HG02973 (cell line): ENCODE data around the gene DCAF15.

Experiments
- ATAC-seq: cut with Tn5 transposase; IDR thresholded peaks from one replicate; pipeline ENCODE4 v1.9.1; 2021; ENCODE audit warnings: moderate library complexity; ENCODE audit not compliant: unreplicated experiment

The DCAF15 gene

DNA sequence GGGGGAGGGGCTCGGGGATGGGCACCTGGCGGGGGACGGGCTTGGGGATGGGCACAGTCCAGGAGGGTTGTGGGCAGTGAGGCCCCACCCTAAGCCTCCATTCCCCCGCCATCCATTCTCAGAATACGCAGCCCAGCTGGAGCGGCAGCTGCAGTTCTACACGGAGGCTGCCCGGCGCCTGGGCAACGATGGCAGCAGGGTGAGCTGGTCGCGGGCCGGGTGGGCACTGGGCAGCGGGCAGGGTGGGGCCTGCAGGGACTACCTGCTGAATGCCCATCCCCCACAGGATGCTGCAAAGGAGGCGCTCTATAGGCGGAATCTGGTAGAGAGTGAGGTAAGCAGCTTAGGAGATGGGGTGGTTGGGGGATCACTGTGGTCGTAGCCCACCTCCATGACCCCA is 22.4 kb upstream of the DCAF15 start:
- no peak for ATAC-seq

DNA sequence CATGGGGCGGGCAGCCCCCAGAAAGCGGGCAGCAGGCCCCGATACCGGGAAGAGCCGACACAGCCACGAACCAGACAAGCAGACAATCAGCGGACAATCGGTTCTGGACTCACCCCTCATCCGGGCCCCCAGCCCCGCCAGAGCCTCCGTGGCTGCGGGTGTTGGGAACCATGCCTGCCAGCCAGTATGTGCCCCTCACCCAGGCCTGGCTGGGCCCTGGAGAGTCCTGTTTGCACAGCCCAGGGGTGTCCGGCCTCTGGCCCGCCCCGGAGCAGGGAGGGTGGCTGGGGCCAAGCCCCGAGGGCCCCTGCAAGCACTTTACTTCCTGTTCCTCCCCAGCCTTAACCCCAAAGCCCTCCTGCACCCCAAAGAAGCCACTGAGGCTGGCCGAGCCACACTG is 21.9 kb upstream of the DCAF15 start:
- no peak for ATAC-seq

DNA sequence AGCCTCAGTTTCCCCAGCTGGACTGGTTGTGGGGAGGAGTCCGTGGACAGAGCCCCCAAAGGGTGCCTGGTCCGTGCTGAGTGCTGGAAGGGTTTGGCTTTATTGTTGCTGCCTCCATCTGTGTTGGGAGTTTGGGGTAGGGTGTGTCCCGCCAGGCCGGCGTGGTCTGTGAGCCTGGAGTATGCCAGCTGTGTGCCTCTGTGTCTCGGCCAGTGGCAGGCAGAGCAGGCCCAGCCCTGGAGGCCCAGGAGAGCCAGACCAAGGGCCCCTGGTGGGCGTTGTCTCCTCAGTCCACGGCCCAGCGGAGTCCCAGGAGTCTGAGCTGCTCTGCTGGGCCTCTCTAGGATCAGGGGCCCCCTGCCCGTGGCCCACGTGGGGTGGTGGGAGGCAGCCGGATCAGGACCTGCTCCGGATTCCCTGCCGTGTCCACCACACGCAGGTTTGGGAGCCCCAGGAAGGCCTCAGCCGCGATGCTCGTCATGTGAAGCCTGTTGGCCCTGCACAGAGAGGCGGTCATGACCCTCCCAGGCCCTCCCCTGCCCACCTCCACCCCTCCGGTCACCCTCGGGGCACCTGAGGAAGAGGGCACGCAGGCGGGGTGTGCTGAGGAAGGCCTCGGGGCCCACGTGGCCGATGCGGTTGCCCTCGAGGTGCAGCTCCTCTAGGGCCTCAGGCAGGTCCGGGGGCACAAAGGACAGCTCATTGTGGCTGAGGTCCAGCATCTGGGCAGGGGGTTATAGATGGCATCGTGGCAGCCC is 20.7 kb upstream of the DCAF15 start:
- no peak for ATAC-seq

DNA sequence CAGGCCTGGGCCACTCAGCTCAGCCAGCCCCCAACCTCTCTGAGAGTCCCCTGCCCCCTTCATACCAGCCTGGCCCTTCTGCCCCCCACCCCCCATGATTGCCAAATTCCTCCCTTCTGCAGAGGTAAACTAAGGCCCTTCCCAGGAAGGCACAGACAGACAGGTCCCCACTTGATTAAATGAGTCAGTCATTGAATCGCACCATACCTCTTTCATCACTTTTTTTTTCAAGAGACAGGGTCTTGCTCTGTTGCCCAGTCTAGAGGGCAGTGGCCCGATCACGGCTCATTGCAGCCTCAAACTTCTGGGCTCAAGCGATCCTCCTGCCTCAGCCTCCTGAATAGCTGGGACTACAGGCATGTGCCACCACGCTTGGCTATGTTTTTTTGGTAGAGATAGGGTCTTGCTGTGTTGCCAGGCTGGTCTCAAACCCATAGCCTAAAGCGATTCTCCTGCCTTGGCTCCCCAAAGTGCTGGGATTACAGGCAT is 20.1 kb upstream of the DCAF15 start:
- no peak for ATAC-seq

DNA sequence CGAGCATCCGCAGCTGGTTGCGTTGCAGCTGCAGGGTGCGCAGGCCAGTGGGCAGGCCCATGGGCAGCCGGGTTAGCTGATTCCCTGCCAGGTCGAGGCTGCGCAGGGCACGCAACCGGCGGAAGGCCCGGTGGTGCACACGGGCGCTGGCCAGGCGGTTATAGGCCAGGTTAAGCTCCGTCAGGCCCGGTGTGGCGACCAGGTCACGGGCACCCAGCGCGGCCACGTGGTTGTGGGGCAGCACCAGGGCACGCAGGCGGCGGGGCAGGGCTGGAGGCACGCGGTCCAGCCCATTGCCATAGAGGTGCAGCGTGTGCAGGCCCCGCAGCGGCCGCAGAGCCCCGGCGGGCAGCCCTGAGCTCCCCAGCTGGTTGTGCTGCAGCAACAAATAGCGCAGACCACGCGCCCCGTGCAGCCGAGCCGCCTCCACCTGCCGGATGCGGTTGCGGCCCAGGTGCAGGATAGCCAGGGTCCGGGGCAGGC is 19.4 kb upstream of the DCAF15 start:
- ATAC-seq, result no peak

DNA sequence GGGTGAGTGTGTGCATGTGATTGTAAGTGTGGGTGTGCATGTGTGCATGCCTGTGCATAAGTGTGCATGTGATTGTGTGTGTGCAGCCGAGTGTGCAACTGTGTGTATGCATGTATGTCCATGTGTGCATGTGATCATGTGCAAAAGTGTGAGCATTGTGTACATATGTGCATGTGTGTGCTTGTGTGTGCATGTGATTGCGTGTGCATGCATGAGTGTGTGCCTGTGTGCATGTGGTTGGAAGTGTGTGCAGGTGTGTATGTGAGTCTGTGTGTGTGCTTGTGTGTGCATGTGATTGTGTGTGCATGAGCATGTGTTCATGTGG is 17.6 kb upstream of the DCAF15 start:
- no peak for ATAC-seq

DNA sequence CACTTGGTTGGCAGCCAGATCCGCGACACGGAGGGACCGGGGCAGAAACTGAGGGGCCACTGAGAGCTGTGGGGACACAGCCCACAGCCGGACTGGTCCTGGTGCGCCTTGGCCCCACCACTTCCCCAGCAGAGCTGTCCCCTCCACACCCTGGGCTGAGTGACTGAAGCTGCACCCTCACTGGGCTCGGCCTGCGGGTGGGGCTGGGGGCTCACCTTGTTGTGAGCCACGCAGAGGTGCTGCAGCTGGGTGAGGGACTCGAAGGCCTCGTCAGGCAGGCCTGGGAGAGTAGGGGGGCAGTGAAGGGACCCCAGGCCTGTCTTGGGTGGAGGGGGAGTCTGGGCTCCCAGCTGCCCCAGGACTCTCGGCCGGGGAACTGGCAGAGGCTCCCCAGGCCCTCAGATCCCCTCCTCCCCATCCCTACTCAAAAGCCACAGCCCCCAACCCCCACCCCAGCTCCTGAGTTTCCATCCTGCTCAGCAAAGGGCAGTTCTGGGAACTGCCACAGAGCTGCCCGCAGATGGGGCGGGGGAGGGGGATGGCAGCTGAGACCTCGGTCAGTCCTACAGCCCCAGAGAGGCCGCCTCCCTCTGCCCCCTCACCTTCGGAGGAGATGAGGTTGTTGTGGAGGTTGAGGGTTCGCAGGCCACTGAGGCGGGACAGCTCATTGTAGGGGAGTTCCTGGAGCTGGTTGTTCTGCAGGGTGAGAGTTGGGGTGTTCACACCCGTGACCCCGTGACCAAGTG is 16.4 kb upstream of the DCAF15 start:
- ATAC-seq, result no peak

DNA sequence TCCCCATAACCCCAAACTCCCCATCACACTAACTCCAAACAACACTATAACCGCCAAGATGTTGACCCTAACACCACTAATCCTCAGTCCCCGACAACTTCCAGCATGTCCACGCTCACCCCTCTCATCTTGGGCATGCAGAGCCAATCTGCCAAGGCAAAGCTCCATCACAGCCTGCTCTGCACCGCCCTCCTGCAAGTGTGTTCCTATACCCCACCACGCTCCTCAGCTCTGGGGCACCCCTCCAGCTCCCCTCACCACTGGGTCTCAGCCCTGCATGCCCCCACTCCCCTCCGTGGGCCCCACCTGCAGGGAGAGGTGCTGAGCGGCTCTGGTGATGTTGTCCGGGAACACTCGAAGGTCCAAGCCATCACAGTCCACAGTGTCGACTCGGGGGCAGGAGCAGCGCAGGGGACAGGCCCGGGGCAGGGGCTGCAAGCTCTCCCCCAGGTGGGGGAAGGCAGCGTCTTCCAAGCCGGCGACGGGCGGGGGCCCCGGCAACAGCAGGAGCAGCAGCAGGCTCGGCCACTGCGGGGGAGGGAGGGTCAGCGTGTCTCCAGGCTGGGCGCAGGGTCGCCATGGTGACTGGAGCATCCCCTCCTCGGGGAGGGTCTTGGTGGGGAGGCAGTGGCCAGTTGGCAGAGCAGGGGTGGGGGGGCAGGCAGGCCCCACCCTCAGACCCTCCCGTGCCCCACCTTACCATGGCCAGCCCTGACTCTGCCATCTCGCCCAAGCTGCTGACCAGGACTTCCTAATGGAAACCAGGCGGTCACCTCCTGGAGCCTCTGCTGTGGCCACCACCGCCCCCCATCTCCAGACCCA is 14.6 kb upstream of the DCAF15 start:
- no peak for ATAC-seq

DNA sequence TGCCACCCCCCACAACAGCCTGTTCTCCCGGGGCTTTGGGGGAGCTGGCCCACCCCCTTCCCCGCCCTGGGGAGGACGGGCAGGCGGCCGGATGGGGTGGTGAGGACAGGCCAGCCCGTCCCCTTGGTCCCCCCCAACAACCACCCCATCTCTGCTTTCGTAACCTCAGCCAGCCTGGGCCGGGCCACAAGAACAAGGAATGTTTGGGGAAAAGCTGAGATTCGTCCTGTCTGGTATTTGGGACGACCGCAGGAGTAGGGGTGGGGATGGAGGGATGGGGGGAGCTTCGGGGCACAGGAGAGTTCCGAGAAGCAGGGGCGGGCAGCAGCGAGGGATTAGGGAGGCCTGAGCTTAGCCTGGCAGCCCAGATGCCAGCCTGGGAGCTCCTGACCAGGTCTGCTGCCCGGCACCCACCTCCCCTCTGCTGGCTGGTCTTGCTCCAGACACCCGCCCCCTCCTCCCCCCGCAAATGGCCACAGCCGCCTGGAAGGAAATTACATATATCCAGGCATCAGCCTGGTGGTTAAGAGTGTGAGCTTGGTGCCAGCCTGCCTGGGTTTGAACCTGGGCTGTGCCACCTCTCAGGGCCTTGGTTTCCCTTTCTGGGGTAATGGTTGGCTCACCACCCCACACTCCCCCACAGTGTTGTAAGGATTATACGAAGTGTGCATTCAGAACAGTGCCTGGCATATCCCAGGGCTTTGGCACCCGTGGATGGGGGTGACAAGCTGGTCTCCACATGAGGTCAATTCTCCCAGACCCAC is 13.8 kb upstream of the DCAF15 start, which contains the start of gene PODNL1:
TSS of gene PODNL1 (minus strand) at position 117 of the 764 bp plus-strand sequence. CDS start 236 bp downstream, outside the sequence.
- no peak for ATAC-seq

DNA sequence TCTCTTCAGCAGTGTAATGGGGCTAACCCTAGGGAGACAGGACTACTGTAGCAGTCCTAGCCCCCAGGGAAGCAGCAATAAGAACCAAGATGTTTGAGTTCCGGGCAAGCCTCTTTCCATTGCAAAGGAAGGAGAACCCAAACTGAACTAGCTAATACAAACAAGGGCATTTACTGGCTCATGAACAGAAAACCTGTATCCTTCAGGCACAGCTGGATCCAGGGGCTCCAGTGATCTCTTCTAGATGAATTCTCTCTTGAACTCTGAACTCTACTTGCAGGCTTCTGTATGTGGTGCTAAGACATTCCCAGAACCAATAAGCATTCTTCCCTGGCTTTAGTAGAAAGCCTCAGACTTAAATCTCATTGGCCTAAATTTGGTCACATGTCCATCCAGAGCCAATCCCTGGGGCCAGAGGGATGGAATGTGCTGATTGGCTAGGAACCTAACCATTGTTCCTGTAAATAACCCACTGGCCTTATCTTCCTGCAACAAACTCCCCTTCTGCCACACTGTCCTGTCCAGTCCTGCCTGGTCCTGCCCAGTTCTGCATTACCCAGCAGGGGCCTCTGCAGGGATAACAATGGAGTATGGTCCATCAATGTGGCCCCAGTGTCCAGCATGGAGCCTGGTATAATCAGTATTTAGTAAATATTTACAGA is 10.2 kb upstream of the DCAF15 start:
- ATAC-seq, result no peak

DNA sequence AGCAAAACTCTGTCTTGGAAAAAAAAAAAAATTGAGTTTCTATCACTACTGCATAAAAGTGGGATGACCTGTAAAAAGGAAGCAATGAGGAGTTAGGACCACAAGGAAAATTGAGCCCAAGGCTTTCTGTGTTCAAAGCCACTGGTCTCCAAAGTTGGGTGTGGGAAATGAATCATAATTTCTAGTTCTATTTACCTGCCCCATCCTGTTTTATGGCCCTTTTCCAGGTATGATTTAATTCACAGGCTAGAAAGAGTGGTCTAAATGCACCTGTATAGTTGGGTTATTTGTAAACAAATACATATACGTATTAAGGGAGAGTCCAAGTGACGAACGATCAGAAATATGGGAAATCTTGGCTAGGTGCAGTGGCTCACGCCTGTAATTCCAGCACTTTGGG is 5.9 kb upstream of the DCAF15 start:
- no peak for ATAC-seq

DNA sequence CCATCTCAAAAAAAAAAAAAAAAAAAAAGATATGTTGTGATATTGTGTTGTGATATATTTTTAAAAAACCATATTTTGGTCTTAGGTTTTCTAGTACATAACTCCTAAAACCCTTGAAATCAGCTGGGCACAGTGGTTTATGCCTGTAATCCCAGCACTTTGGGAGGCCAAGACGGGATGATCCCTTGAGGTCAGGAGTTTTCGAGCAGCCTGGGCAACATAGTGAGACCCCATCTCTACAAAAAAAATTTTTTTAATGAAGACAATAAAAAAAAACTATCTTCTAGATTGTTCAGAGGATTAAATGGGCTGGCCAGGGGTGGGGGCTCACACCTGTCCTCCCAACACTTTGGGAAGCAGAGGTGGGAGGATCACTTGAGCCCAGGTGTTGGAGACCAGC is 1.3 kb upstream of the DCAF15 start:
- no peak for ATAC-seq

DNA sequence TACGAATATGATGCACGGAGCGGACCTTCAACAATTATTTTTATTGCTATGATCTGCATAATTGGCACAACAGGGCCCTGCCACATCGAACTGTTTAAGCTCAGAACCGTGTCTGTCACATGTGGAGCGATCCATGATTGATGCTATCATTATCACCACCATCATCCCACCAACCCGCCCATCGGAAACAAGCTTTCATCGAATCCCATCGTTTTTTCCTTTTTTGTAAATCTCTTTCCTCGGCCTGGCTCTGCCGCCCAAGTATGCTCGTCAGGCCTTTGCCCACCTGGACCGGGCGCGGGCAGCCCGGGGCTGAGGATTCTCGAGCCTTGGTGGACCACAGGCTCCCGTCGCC is 533 bp upstream of the DCAF15 start:
- peak; percentile 5 for ATAC-seq

DNA sequence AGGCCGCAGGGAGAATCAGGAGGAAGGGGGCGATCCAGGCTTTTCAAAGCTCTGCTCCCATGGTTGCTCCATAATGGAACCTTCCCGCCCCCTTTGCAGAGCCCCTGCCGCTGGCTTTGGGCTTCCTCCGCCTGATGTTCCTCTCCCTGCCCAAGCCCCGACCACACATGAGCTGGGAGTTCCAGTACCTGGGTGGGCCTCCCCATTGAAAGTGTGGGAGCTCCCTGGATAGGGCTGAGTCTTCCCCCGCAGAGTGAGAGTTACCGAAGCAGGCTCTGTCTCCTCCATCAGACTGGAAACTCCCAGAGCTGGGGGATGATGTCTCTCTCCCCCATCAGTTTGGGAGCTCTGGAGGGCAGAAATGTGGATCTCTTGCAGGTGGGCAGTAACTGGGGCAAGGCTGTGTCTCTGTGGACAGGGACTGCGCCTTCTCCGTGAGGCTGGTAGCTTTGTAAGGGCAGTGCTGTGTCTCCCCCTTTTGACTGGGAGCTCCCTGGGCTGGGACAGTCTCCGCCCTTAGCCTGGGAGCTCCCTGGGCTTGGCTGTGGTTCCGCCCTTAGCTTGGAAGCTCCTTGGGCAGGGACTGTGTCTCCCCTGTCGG is 722 bp downstream of the DCAF15 start:
- ATAC-seq, result no peak

DNA sequence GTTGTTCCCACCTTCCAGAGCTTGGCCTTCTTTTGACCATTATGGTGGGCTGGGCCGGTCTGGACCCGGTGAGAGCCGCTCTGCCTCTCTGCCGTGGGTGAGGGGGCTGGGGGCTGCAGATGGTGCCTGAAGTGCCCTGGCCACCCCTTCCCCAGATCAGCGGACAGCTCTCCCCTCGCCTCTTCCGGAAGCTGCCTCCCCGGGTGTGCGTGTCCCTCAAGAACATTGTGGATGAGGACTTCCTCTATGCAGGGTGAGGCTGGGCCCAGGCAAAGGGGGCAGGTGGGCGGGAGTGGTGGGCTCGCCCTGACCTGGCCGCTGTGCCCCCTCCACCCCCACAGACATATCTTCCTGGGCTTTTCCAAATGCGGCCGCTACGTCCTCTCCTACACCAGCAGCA is 1.9 kb downstream of the DCAF15 start:
- ATAC-seq, result no peak

DNA sequence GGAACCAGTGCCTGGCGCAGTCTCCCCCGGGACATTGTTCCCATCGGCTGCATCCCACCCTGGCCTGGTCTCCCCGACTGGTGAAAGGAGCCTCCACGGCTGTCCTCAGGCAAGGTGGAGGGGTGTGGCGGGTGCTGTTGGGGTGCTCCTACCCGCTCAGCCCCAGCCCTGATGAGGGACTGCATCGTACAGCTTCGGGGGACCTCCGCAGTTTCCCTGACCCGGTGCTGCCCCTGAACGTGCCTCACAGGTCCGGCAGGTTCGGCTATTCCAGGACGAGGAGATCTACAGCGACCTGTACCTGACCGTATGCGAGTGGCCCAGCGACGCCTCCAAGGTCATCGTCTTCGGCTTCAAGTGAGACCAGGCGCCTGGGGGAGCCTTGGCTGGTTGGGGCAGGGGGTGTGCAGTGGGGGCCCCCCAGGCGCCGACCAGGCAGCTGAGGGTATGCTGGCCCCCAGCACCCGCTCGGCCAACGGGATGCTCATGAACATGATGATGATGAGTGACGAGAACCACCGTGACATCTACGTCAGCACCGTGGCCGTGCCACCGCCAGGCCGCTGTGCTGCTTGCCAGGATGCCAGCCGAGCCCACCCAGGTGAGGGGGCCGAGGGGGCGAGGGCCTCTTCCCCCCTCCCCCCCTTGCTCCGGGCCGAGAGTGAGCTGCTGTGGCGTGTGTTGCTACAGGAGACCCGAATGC is 3.5 kb downstream of the DCAF15 start:
- ATAC-seq, result no peak

DNA sequence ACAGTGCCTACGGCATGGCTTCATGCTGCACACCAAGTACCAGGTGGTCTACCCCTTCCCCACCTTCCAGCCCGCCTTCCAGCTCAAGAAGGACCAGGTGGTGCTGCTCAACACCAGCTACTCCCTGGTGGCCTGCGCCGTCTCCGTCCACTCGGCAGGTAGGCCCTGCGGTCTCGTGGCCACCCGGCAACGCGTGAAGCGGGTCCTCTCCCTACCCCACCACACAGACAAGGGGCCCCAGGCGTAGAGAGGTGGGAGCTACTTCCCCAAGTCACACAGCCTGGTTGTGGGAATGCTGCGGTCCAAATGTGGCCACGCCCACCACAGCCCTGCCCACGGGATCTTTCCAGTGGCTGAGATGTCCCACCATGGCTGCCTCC is 4.0 kb downstream of the DCAF15 start:
- no peak for ATAC-seq

DNA sequence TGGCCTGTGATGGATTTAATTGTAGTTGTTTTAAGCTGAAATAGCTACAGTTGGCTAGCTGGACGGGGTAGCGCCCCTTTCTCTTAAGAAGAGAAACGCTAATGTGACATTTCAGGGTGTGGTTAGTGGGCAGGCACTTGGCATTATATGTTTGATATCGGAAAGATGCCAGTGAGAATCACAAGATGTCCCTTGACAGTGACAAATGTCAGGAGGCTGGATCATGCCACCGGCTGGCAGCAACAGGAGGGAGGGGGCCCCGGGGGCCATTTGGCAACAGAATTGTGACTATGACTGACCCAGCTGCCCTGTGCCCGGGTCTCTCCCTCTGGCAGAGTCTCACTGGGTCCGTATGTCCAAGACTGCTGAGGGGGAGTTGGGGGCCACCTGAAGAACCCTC is 4.7 kb downstream of the DCAF15 start:
- ATAC-seq, result no peak

DNA sequence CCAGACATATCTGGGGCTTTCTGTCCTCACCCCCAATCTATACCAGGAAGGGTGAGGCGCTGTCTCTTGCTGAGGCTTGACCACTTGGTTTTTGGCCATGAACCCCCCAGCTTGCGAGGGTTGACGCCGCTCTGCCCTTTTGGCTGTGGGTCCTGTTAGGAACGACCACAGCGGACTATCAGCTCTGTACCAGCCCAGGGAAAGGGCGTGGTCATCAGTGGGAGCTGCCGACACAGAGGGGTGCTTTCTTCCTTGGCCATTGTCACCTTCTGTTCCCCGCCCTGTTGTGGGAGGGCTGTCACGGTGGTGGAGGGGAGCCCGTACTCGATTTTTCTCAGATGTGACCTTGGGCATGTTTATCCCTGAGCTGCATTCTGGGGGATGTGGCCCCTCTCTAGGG is 5.7 kb downstream of the DCAF15 start:
- ATAC-seq, result no peak
